Fibroblast of pulmonary artery (primary cell): ENCODE results near the gene SART3.

Experiments used
- DNase-seq: peaks from one replicate; pipeline ENCODE4 v3.0.0-alpha.2; 2010; ENCODE audit warnings: low read depth
- H3K4me3 ChIP-seq: replicated peaks from 2 replicates; pipeline ENCODE4 v1.5.1; 2011; ENCODE audit warnings: low read depth, mild to moderate bottlenecking, control low read depth, low read length, moderate library complexity
- CTCF ChIP-seq: IDR thresholded peaks from 2 replicates; pipeline ENCODE4 v1.5.1; 2011; ENCODE audit warnings: mild to moderate bottlenecking, control low read depth, low read length, inconsistent platforms; ENCODE audit errors: missing control alignments

SART3 gene

GRCh38 chr12:108542320-108542719 lies 18.7 kb downstream of the SART3 start:
- DNase-seq = no peak

GRCh38 chr12:108538616-108539195 lies 22.3 kb downstream of the SART3 start:
- TF ChIP-seq CTCF = no peak
- no peak overlapping the region for H3K4me3 ChIP-seq
- DNase-seq = no peak

More at GRCh38 chr12:108542320-108542719, 18.7 kb downstream of the SART3 start:
- TF ChIP-seq CTCF = no peak
- no peak overlapping the region for H3K4me3 ChIP-seq

GRCh38 chr12:108538146-108538545 lies 22.8 kb downstream of the SART3 start:
- DNase-seq = no peak
- TF ChIP-seq CTCF = no peak

DNA sequence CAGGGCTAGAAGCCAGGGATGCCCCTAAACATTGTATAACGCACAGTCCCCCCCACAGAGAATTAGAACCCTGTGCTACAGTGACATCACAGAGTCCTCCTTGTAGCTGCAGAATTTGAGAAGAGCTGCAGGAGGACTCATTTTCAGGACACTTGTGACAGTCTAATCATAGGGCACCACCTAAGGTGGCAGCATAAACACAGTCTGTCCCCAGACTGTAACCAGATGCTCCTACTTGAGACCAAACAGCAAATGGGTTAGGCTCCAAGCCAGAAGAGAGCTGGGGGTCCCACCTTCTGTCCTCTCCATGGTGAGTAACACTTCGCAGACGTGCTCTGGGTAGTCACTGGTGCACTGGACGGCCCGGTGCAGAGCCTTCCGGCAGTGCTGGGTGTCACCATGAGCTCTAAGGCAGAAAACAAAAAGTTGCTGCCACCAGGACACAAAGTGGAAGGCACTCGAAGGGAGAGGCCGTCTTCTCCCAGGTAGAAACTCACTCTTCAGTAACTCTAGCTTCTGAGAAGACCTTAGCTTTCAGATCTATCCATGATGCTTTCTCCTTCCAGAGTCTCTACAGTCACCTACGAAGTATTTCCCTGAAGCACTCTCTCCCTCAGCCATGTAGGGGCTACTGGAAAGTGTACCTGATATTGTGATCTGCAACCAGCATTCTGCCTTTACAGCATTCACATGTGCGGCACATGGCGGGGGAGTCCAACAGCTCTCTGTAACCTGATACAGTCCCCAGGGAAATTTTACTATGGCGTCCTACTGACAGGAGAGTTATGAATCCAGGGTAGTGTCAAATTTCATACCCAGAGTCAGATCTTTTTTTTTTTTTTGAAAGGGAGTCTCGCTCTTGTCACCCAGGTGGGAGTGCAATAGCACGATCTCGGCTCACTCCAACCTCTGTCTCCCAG lies 28.8 kb downstream of the SART3 start:
- no peak for DNase-seq
- no peak for TF ChIP-seq CTCF
- H3K4me3 ChIP-seq = no peak overlapping the region

More at GRCh38 chr12:108538146-108538545, 22.8 kb downstream of the SART3 start:
- H3K4me3 ChIP-seq = no peak overlapping the region

GRCh38 chr12:108530161-108530560 lies 30.8 kb downstream of the SART3 start:
- H3K4me3 ChIP-seq = no peak overlapping the region
- DNase-seq = no peak
- no peak for TF ChIP-seq CTCF

GRCh38 chr12:108527166-108527496 lies 33.8 kb downstream of the SART3 start:
- DNase-seq = no peak
- TF ChIP-seq CTCF = no peak
- H3K4me3 ChIP-seq = no peak overlapping the region
